ENCODE results near the gene BTF3L4.

Gene BTF3L4

DNA sequence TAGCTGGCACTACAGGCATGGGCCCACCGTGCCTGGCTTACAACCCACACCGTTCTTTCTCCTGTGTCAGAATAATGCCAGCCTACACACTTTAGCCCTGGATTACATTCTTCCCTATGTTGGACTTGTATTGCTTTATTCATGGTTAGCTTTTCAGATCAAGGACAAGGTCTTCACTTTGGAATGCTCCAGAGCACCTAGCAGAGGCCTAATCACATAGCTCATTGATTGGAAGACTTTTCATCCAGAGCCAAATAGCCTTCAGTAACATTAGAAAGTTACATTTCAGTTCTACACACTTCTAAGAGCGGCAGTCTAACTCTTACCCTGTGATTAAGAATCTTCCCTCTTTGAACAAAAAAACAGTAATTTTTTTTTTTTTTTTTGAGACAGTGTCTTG lies 56.4 kb downstream of the BTF3L4 start:
- TF ChIP-seq, protein P1, sequence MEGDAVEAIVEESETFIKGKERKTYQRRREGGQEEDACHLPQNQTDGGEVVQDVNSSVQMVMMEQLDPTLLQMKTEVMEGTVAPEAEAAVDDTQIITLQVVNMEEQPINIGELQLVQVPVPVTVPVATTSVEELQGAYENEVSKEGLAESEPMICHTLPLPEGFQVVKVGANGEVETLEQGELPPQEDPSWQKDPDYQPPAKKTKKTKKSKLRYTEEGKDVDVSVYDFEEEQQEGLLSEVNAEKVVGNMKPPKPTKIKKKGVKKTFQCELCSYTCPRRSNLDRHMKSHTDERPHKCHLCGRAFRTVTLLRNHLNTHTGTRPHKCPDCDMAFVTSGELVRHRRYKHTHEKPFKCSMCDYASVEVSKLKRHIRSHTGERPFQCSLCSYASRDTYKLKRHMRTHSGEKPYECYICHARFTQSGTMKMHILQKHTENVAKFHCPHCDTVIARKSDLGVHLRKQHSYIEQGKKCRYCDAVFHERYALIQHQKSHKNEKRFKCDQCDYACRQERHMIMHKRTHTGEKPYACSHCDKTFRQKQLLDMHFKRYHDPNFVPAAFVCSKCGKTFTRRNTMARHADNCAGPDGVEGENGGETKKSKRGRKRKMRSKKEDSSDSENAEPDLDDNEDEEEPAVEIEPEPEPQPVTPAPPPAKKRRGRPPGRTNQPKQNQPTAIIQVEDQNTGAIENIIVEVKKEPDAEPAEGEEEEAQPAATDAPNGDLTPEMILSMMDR (conservative IDR thresholded peaks at IDR 0.05): no peak
- no peak for TF ChIP-seq ZFX (IDR thresholded peaks at IDR 0.05)
- H3K27ac ChIP-seq: no peak overlapping the region

DNA sequence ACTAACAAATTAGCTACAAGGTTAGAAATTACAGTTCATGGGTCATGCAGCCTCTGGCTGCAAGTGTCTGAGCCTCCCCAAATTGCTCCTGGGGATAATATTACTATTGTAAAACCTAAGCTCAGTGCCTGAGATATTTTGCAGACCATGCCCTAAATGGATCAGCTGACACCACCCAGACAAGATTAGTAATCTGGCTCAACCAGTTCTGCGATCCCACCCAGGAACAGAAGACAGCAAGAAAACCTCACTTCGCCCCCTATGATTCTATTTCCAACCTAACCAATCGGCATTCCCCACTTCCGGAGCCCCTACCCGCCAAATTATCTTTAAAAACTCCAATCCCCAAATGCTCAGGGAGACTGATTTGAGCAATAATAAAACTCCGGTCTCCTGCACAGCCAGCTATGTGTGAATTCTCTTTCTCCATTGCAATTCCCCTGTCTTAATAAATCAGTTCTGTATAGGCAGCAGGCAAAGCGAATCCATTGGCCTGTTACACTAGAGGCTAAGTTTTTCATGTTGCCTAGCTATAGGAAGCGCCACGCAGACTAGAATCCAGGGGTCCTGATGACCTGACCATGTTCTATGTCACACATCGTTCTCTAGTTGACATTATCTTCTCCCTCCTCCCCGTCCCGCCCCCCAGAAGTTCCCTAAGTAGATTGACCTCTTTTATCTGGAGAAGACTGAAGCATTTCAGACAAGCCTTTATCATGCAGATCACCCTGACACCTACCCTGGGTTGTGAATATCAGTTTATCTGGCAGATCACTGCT lies 63.4 kb downstream of the BTF3L4 start:
- no peak overlapping the region for H3K27ac ChIP-seq
- TF ChIP-seq, protein P1 (conservative IDR thresholded peaks at IDR 0.05): no peak
- no peak for TF ChIP-seq ZFX (IDR thresholded peaks at IDR 0.05)

DNA sequence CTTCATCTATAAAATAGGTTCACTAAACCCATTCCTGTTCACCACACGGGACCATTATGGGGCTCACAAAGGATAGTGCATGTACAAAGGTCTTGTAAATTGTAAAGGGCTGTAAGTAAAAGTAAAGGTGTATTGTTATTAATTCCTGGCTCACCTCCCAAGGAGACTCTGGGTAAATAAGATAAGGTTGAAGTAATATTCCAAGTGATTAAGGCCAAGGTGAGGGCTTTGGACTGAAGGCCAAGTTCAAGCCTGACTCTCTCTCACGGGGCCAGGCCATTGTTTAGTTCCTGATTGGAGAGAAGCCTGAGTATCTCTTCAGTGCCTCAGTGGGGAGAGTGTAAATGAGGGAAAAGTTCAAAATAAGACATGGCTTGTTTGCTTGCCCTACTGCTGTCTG lies 66.3 kb downstream of the BTF3L4 start:
- no peak for TF ChIP-seq ZFX (IDR thresholded peaks at IDR 0.05)
- TF ChIP-seq, protein P1 (conservative IDR thresholded peaks at IDR 0.05): no peak

DNA sequence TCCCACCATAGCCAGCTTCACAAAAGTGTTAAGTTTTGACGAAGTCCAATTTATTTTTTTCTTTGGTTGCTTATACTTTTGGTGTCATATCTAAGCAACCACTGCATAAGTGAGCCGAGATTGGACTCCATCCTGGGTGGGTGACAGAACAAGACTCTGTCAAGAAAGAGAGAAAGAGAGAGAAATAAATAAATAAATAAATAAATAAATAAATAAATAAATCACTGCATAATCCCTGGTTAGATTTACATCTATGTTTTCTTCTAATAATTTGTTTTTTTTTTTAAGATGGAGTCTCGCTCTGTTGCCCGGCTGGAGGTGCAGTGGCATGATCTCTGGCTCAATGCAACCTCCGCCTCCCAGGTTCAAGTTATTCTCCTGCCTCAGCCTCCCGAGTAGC lies 67.5 kb downstream of the BTF3L4 start:
- TF ChIP-seq ZFX (IDR thresholded peaks at IDR 0.05): no peak
- TF ChIP-seq, protein P1 (conservative IDR thresholded peaks at IDR 0.05): no peak
- H3K27ac ChIP-seq: no peak overlapping the region

More for the DNA sequence above, 66.3 kb downstream of the BTF3L4 start:
- H3K27ac ChIP-seq: no peak overlapping the region

DNA sequence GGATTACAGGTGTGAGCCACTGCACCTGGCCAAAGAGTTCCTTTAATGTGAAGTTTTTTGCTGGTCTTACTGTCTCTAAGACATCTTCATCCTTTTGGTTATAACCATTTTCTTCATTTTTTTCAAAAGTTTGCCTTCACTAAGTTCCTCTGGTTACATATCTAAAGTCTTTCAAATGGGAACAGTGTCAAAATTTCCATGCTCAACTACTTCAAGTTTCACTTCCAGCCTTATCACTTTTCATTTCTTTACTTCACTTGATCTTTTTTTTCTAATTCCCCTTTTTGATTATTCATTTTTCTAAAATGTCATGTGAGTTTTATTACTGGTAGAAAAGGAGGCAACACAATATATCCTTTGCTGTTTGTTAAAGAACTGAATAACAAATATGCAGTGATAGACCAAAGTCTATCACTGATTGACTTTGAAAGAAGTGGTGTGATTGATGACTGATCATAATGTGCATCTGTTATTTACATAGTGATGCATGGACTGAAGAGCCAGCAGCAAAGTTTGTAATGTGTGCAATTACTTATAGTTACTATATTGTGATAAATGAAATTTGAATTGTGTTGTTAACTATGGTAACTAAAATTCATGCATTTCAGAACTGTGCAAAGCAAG lies 69.8 kb downstream of the BTF3L4 start:
- no peak overlapping the region for H3K27ac ChIP-seq
- TF ChIP-seq, protein P1 (conservative IDR thresholded peaks at IDR 0.05): no peak
- TF ChIP-seq ZFX (IDR thresholded peaks at IDR 0.05): no peak

DNA sequence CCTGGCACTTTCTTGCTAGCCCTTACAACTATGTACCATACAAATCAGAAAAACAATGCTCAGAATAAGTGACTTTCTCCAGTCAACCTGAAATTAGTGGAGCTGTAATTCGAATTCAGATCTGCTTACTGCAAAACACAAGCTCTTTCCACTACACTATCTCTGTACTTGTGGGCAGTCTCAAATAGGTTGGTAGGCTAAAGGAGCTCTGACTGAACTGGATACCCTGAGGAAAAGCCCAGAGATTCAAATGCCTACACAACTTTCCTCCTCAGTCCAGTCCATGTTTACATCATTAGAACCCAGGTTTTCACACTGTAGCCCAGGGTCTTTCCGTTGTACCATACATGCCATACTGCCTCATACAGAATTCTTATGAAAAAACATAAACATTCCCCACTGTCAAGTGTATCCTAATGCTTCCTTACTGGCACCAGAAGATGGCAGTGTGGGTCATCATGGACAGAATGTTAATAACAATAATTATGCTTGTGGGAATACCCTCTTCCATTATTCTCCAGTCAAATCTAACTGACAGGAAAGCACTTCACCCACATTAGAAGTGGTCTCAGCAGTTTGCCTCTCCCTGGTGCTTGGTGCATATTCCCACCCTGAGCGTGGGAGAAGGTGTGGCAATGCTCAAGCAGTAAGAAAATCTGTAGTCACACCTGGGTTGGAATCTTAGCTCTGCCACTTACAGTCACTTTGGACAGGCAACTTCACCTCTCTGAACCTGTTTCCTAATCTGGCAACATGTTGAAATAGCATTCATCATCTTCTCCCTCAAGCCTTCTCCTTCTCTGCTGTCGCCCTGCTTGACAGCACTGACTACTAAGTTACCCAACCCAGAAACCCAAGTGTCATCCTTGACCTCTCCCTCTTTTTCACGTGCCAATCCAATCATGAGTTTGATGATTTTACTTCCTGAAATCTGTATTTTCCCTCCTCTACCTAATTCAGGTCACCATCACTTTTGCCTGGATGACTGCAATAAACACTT lies 71.4 kb downstream of the BTF3L4 start:
- no peak for TF ChIP-seq ZFX (IDR thresholded peaks at IDR 0.05)
- TF ChIP-seq, protein P1 (conservative IDR thresholded peaks at IDR 0.05): peak; percentile 88
- no peak overlapping the region for H3K27ac ChIP-seq
